GM21526 (cell line): ENCODE measurements around the gene SCEL.
A peak's percentile ranks its signal among the peaks of the same experiment; 100 is the strongest.

Experiments
- ATAC-seq: cut with Tn5 transposase; IDR thresholded peaks from one replicate; pipeline ENCODE4 v1.9.1; 2021; ENCODE audit warnings: moderate library complexity; ENCODE audit not compliant: unreplicated experiment, low FRiP score

SCEL gene

DNA sequence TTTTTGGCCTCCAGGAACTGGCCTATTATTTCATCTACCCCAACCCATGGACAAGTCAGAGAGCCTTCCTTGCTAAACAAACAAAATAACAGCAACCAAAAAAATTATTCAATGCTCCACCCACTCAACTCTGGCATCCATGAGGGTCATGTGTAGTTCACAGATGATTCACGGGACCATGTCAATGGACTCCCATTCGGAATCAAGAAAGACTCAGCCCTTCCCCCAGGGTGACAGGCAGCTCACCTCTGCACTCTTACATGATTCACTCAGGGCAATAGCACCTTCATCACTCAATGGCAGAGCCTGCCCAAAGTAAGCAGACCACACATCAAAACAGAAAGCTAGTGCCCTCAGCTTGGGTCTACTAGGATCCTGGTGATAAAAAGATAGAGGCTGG is 14.3 kb upstream of the SCEL start:
- ATAC-seq: no peak

DNA sequence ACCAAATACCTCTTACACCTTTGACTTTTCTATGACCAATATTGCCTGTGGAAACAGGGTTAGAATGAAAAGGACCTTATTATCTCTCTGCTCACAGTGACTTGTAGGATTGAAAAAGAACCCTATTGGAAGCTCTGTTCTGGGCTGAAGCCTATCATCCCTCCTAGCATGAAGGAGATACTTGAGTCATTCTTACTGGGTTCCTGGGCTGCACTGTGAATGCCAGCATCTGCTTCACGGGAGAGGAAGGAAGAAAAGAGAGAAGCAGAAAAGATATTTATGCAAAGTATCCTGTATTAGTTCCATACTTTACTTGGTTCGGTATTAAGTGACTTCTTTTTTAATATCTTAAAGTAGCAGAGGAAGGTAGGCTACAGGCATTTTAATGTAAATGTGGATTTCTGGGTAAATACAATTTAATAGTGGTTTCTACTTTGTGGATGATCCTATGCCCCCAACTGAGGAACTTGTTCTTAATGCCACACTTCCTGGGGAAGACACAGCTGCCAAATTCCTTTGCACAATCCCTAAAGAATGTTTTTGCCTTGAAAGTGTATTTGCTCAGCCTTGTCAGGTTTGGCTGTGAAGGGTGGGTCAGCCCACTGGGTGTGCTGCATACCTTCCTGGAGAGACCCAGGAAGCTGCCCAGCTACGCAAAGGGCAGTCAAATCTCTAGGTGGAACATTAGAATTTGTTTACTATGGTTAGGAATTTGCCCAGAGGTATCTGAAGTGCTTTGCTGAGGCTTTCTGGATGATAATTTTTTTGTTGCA is 13.7 kb upstream of the SCEL start:
- ATAC-seq: no peak

DNA sequence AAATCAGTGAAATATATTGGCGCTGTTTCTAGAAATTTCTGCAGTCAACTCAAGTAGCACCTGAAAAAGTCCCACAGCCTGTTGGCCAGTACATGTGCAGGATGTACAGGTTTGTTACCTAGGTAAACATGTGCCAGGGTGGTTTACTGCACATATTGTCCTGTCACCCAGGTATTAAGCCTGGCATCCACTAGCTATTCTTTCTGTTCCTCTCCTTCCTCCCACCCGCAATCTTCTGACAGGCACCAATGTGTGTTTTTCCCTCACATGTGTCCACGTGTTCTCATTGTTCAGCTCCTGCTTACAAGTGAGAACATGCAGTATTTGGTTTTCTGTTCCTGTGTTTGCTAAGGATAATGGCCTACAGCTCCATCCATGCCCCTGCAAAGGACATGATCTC is 13.1 kb upstream of the SCEL start:
- no peak for ATAC-seq

DNA sequence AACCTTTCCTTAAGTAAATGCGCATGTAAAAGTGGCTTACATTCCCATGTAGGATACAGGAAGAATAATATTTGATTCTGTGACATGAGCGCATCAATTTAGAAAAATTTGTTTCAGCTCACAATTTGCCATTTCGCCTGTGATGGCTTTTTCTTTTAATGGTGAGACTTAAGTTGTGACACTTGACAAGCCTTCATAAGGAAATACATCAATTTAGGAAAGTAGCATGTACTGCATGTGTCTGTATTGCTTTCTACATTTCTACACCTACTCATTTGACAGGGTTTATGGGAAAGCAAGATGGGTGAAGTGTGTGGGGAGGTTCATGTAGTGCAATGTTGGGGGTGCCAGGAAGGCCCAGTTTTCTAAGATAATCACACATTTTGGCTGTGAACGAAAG is 12.1 kb upstream of the SCEL start:
- ATAC-seq: no peak

DNA sequence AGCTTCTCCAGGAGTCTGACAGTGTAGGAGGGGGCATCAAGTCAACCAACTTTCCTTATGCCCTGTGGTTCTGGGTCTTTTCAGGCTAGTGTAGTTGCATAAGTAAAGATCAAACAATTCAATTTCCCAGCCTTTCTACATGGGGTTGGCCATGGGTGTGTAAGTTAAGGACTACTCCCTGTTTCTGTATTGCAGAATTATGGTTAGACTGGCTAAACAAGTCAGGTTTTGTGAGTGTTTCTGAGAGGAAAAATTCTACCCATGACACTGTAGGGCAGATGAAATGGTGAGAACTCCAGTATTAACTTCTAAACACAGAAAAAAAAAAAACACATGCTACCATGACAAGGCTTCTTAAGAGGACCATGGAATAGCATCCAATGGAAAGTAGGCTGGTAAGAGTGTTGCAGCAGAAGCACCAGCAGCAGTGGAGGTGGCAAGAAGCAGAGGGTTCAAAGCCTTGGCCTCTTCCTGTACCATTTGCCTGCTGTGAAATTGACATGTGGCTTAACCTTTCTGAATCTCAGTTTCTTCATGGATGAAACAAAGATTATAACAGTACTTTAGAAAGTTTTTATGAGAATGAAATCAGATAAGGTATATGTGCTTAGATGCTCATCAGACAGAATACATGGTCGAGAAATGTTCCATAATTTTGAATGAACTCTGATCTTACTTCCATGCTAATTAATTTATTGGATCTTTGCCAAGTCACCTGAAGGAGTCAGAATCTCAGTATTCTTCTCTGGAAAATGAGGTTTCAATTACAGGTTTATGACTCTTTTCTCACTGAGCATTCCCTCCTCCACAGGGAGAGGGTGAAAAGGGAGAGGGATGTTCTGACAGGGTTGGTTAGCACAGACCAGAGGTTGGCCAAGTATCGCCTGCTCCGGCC is 11.4 kb upstream of the SCEL start:
- no peak for ATAC-seq

DNA sequence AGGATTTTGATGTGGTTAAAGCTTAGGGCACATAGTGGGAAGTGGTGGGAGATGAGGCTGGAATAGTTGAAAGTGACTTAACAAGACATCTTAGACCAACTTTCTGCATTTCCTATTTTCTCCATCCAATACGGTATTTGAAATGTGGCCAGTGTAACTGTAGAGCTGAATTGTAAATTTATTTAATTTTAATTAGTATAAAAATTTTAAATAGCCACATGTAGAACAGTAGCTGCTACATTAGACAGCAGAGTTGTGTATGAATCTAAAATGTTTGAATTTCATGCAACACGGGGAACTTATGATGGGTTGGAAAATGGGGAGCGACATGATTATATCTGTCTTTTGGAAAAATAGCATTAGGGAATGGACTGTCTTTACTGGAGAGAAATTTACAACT is 7.1 kb upstream of the SCEL start:
- no peak for ATAC-seq

DNA sequence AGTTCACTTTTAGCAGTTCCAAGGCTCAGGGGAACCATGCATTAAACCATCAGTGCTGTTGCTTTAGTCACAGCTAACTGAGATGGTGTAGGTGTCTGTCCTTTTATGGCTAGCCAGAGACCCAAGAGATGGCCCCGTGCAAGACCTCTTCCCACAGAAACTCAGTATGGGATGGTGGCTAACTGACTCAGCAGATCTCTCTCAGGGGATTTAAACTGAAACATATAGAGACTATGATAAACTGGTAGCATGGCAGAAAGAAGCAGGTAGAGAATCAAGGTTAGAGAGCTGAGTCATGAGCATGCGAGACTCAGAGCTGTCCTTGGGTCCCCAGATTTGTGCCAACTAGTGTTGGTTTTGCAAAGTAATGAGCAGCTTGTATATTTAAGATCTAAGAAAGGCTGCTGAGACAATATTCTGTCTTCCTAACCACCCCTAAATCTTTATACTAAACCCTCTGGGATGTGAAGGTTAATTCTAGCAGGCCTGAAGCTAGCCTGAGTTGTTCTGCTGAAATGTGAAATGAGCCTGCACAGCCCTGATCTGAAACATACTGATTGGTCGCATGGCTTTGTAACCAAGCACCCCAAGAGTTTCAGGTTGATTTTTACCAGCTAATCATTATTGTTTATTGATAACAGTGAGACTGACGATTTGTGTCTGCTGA is 6.5 kb upstream of the SCEL start:
- ATAC-seq: peak; percentile 61

DNA sequence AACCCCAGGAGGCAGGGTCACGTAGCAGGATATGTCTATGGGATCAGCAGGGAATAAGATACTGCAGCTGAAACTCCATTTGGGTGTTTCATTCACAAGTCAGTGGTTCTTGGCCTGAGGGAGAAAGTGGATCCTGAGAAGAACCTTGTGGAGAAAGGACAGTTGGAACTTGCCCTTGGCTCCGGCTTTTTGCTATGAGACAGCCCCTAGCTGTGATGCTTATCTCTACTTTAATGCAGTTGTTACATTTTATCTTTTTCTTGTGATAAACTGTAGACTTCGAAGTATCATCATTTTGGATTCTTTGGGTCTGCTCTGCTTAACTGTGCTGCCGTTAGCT is 6.0 kb upstream of the SCEL start:
- no peak for ATAC-seq

DNA sequence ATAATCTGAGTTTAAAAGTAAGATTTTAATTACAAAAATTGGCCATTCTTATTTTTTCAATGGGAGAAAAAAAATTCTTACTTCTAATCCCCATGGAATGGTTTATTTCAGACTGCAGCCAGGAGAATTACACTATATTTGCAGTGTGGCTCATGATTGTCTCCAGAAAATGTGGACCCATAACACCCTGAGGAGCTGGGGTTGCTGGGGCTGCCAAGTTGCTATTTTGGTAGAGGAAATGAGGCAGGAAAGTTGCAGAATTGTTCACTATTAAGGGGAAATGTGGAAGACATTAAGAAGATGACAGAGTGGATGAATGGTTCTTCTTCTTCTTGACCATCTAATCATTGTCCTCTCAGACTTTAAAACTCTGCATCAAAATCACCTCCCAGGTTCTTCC is 4.6 kb upstream of the SCEL start:
- ATAC-seq: no peak

DNA sequence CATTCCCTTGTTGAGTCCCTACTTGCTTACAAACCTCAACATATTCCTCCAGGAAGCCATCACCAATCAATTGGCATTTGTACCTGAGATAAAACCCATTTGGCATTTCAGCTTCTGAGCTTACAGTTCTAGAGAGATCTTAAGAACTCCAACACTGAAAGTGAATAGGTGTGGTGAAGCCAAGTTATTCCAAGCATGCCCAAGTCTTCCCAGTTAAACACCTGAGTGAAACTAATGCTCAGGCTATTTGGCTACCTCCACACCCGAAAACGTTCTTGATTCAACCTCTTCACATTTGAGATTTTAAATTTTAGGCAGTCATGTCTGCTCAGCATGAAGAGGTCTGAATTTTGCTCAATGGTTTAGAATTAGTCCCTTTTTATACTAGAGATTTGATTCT is 2.5 kb upstream of the SCEL start:
- no peak for ATAC-seq

DNA sequence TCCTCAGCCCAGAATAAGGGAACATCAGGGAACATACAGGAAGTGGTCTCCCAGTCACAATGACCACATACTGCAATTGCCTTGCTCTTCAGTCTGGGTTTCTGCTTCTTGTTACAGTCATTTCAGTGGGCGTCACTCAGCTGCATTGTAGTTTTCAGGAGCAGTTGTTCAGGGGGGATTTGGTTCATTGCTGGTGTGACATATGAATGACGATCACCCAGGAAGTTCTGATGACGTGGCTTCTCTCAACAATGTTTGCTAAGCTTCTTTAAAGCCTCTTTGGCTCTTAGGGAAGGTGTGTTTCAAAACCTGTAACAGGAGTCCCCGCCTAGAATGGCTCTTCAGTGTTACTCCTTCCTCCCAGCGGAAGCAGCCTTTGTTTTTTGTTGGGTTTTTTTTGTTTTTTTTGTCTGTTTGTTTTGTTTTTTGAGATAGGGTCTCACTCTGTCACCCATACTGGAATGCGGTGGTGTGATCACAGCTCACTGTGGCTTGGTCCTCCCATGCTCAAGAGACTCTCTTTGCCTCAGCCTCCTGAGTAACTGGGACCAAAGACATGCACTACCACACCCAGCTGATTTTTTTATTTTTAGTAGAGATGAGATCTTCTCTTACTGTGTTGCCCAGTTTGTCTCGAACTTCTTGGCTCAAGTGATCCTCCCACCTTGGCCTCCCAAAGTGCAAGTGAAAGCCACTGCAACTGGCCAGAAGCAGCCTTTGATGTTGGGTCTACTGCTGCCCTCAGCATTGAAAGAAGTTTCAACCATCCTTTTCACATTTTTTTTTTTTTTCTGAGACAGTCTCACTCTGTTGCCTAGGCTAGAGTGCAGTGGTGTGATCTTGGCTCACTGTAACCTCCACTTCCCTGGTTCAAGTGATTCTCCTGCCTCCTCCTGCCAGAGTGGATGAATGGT is 1.4 kb upstream of the SCEL start:
- ATAC-seq: no peak

DNA sequence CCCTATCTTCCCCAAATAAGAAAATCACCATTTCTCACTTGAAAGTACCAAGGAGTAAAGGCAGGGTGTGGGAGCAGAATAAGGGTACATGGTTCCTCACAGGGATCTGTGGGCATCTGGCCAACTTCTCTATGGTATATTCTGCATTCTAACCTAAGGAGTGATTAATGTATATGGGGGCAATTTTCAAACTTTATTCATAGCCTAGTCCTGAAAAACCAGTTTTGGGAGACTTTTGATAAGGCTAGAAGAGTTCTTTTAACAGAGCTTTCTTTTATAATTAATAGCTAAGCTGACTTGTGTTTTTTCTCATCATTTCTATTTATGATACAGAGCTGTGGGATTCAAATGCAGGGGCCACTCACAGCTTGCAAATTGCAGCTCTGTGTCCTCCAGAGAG is 852 bp downstream of the SCEL start:
- ATAC-seq: no peak

DNA sequence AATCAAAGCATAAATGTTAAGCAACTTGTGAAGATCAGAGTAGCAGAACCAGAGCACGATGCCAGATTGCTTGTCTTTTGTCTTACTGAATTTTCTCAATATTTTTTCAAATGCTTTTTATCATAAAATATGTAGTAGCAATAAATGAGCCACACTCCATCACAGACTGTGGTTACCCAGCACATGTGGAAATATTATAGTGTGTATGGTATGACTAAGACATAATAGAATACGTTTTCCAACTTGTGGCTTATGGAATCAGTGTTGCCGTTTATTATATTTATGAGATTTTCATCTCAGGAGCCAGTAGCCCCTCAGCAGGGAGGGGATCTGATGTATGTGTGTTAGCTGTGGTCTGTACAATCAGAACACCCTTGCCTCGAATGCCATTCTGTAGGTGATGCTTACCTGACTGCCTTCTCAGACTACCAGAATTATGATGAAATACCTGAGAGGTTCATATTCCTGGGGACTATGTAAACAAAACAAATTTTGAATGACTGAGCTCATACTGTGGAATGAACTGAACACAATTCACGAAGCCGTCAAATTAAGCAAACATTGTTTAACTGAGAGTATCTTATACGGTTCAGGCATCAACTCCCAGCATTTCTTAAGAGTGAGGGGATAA is 1.9 kb downstream of the SCEL start:
- no peak for ATAC-seq

DNA sequence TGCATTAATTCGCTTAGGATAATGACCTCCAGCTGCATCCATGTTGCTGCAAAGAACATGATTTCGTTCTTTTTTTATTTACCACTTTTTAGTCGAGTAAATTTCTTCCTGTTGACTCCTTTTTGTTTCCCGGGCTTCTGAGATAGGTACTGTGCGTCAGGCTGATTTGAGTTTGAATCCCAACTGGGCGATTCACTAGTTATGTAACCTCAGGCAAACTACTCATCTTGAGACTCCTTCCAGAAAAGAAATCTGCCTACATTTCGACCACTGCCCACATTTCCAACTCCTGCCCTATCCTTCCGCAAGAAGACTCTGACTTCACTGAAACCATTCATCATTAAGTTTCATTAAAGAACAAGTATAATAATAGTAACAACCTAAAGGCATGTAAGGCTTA is 8.2 kb downstream of the SCEL start:
- ATAC-seq: no peak

DNA sequence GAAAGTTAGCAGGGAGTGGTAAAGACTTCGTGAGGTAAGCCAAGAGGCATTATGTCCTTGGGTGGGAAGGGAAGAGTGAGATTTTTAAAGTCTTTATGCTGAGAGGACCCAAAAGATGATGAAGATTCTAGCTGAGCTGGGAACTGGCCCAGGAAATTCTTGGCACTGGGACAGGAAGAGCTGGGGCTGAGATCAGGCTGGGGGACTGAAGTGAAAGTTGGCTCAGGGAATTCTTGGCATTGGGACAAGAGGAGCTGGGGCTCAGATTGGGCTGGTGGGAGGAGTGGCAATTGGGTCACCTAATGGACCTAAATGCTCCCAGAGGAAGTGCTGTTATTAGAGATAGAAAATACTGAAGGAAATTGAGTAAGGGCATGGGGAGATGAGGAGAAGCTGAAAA is 8.8 kb downstream of the SCEL start:
- ATAC-seq: no peak

DNA sequence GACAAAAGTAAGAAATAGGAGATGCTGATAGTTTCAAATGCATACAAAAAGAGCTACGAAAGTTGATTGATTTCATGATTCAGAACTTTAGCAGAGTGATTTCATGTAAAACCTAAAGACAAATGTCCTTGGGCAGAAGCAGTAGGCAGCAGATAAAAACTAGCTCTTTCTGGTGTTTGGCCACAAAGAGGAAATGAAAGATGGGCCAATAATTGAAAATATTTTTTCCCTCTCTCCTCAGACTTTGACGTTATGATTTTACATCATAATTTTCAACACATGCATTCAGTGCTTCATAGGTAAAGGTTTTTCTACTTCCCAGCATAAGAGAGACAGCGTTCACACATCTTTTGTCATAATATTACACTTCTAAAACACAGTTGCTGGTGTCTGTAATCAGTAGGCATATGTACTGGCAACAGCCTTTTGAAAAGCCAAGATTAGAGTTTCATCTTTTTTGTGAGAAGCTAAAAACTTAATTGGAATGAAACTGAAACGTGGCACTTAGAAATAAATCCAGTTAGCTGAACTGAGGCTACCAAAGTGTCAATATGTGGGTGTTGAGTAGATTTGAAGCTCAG is 9.3 kb downstream of the SCEL start:
- ATAC-seq: peak; percentile 69

DNA sequence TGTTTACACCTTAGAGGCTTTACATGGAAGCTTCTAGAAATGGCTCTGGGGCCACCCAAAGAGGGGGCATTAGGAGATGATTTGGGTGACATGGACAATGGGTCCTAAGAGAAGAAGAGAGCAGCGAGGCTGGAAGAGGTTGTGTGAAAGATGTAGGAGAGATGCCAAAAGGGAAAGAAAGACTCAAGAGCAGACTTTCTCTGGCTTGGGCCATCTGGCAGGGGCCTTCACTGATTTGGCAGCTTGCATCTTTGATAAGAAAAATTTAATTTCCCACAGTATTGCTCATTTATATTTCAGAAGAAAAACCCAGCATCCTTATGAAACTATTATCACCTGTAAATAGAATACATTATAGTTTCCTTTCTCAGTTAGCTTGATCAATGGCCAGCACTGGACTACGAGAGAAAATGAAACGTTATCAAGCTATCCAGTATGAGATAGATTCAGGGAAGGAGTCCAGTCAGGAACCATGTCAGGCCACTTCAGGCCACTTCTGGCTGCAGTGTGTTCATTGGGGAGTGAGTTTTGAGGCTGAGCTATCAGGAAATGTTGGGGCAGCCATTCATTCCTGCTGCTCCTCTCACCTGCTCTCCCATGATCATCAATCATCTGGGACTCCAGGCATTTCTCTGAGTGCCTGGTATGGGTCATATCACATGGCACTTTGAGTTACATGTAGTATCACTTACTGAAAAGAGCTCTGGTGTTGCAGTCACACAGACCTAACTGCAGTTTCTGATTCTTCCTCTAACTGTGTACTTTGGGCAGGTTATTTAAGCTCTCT is 10.3 kb downstream of the SCEL start:
- no peak for ATAC-seq

DNA sequence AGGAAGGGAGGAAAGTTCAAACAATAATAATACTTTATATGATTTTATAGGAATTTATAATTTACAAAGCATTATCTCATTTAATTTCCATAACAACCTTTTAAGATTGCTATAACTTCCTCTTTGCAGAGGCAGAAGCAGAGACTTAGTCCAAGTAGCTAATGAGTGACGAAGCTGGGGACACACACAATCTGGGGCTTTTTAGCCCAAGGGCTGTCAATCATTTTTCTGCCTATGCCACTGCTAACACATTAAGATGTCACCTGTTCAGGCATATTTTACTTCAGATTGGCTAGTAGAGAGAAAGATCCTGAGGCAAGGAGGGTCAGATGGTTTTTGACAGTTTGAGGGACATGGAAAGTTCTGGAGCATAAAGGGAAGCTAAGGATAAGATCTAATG is 12.6 kb downstream of the SCEL start:
- ATAC-seq: no peak

DNA sequence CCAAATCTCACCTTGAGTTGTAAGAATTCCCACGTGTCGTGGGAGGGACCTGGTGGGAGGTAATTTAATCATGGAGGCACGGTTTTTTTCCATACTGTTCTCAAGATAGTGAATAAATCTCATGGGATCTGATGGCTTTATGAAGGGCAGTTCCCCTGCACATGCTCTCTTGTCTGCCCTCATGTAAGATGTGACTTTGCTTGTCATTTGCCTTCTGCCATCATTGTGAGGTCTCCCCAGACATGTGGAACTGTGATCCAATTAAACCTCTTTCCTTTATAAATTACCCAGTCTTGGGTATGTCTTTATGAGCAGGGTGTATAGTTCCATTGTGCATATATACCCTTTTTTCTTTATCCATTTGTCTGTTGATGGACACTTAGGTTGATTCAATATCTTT is 13.1 kb downstream of the SCEL start:
- ATAC-seq: no peak
